Measurements from ENCODE around the gene MSRB1. TPM values are rescaled to one million over a fixed set of nuclear protein-coding genes. Genes with fewer than 3 reads are reported as not detected.

Gene MSRB1
- total RNA-seq, 1 donor from 2014 or later = 21.0 TPM

- peak; percentile 96 for TF ChIP-seq CTCF (IDR thresholded peaks at IDR 0.05)
- DNase-seq (ENCODE audit: extremely low spot score, unreplicated experiment) = peak; percentile 99
- Mint-ChIP-seq H3K4me3 (ENCODE audit: unreplicated experiment) (peak overlapping the region; percentile 57), H3K9me3 (ENCODE audit: unreplicated experiment) (no peaks in the 10 kb centered on the region), H3K4me1 (ENCODE audit: unreplicated experiment) (peaks cover 2% of the 10 kb centered on the region), H3K27ac (ENCODE audit: unreplicated experiment) (no peak overlapping the region), H3K27me3 (ENCODE audit: unreplicated experiment) (no peaks in the 10 kb centered on the region), H3K36me3 (ENCODE audit: unreplicated experiment) (no peaks in the 10 kb centered on the region)
Measured at GRCh38 chr16:1929578-1930337, 13.2 kb downstream of the MSRB1 start.

GRCh38 chr16:1929105-1929504, 13.9 kb downstream of the MSRB1 start:
- Mint-ChIP-seq H3K36me3 (ENCODE audit: unreplicated experiment) (no peaks in the 10 kb centered on the region), H3K27me3 (ENCODE audit: unreplicated experiment) (no peaks in the 10 kb centered on the region), H3K4me1 (ENCODE audit: unreplicated experiment) (peaks cover 6% of the 10 kb centered on the region), H3K9me3 (ENCODE audit: unreplicated experiment) (no peaks in the 10 kb centered on the region), H3K4me3 (ENCODE audit: unreplicated experiment) (peak overlapping the region; percentile 66), H3K27ac (ENCODE audit: unreplicated experiment) (no peak overlapping the region)
- no peak for DNase-seq (ENCODE audit: extremely low spot score, unreplicated experiment)
- no peak for TF ChIP-seq CTCF (IDR thresholded peaks at IDR 0.05)

GRCh38 chr16:1926271-1926670, 16.7 kb downstream of the MSRB1 start:
- TF ChIP-seq CTCF (IDR thresholded peaks at IDR 0.05) = no peak
- Mint-ChIP-seq H3K4me1 (ENCODE audit: unreplicated experiment) (peaks cover 13% of the 10 kb centered on the region), H3K4me3 (ENCODE audit: unreplicated experiment) (no peak overlapping the region), H3K27ac (ENCODE audit: unreplicated experiment) (no peak overlapping the region), H3K9me3 (ENCODE audit: unreplicated experiment) (no peaks in the 10 kb centered on the region), H3K27me3 (ENCODE audit: unreplicated experiment) (peaks cover 11% of the 10 kb centered on the region), H3K36me3 (ENCODE audit: unreplicated experiment) (no peaks in the 10 kb centered on the region)
- no peak for DNase-seq (ENCODE audit: extremely low spot score, unreplicated experiment)

- H3K27me3 Mint-ChIP-seq (ENCODE audit: unreplicated experiment) = peaks cover 21% of the 10 kb centered on the region
- H3K27ac Mint-ChIP-seq (ENCODE audit: unreplicated experiment) = no peak overlapping the region
- peaks cover 16% of the 10 kb centered on the region for H3K4me1 Mint-ChIP-seq (ENCODE audit: unreplicated experiment)
- no peaks in the 10 kb centered on the region for H3K36me3 Mint-ChIP-seq (ENCODE audit: unreplicated experiment)
- no peak for TF ChIP-seq CTCF (IDR thresholded peaks at IDR 0.05)
- no peak overlapping the region for H3K4me3 Mint-ChIP-seq (ENCODE audit: unreplicated experiment)
- no peaks in the 10 kb centered on the region for H3K9me3 Mint-ChIP-seq (ENCODE audit: unreplicated experiment)
- no peak for DNase-seq (ENCODE audit: extremely low spot score, unreplicated experiment)
Measured at GRCh38 chr16:1924095-1924494, 18.9 kb downstream of the MSRB1 start.

- Mint-ChIP-seq H3K4me1 (ENCODE audit: unreplicated experiment) (peaks cover 15% of the 10 kb centered on the region), H3K9me3 (ENCODE audit: unreplicated experiment) (no peaks in the 10 kb centered on the region), H3K27me3 (ENCODE audit: unreplicated experiment) (peaks cover 26% of the 10 kb centered on the region), H3K36me3 (ENCODE audit: unreplicated experiment) (no peaks in the 10 kb centered on the region), H3K4me3 (ENCODE audit: unreplicated experiment) (no peak overlapping the region), H3K27ac (ENCODE audit: unreplicated experiment) (no peak overlapping the region)
- peak; percentile 50 for TF ChIP-seq CTCF (IDR thresholded peaks at IDR 0.05)
- no peak for DNase-seq (ENCODE audit: extremely low spot score, unreplicated experiment)
Measured at GRCh38 chr16:1923299-1924034, 19.5 kb downstream of the MSRB1 start.

Data from osteocyte (in vitro differentiated cells).